ENCODE measurements around the gene ST6GALNAC3.

- TF ChIP-seq CTCF (IDR thresholded peaks at IDR 0.05; ENCODE audit: low read depth, low read length), result no peak
- no peak for TF ChIP-seq EZH2phosphoT487 (IDR thresholded peaks at IDR 0.05; ENCODE audit: low read depth)
These were observed 496.7 kb downstream of the ST6GALNAC3 start for GRCh38 chr1:76571248-76571647.
